Stimulated activated CD8-positive, alpha-beta memory T cell treated with anti-CD3 and anti-CD28 coated beads, Interleukin-12 subunit alpha, Interleukin-12 subunit beta, amount 100 ng/mL, for 1 hour (primary cell): ENCODE measurements around the gene HS3ST2.
"Not testable (repeated sequence)": the region's sequence is repeated elsewhere in the genome, so short reads cannot be mapped to it uniquely, and the experiment has no call there.

Experiments
- DNase-seq: peaks from one replicate; pipeline ENCODE4 v3.0.0-alpha.2; 2020; ENCODE audit warnings: low read depth

The HS3ST2 gene

GRCh38 chr16:22878955-22879354 lies 65.0 kb downstream of the HS3ST2 start:
- no peak for DNase-seq

GRCh38 chr16:22879466-22879865 lies 65.5 kb downstream of the HS3ST2 start:
- DNase-seq = no peak

- DNase-seq = no peak
These were observed 69.0 kb downstream of the HS3ST2 start for GRCh38 chr16:22882981-22883380.

GRCh38 chr16:22885951-22886350 lies 72.0 kb downstream of the HS3ST2 start:
- no peak for DNase-seq

GRCh38 chr16:22886927-22887326 lies 73.0 kb downstream of the HS3ST2 start:
- DNase-seq = no peak

GRCh38 chr16:22887445-22887844 lies 73.5 kb downstream of the HS3ST2 start:
- DNase-seq = no peak

- no peak for DNase-seq
These were observed 74.8 kb downstream of the HS3ST2 start for GRCh38 chr16:22888791-22889190.

GRCh38 chr16:22890976-22891375 lies 77.0 kb downstream of the HS3ST2 start:
- DNase-seq = no peak

- no peak for DNase-seq
These were observed 83.2 kb downstream of the HS3ST2 start for GRCh38 chr16:22897184-22897583.

GRCh38 chr16:22898131-22898530 lies 84.2 kb downstream of the HS3ST2 start:
- no peak for DNase-seq

GRCh38 chr16:22898874-22899348 lies 84.9 kb downstream of the HS3ST2 start:
- DNase-seq = peak; percentile 23

GRCh38 chr16:22899567-22899966 lies 85.6 kb downstream of the HS3ST2 start:
- not testable (repeated sequence) for DNase-seq

GRCh38 chr16:22900863-22901262 lies 86.9 kb downstream of the HS3ST2 start:
- no peak for DNase-seq

- DNase-seq = no peak
These were observed 87.6 kb downstream of the HS3ST2 start for GRCh38 chr16:22901563-22901962.

GRCh38 chr16:22903716-22904115 lies 89.8 kb downstream of the HS3ST2 start:
- DNase-seq = no peak

- no peak for DNase-seq
These were observed 98.7 kb downstream of the HS3ST2 start for GRCh38 chr16:22912654-22913053.

GRCh38 chr16:22915003-22915402 lies 101.0 kb downstream of the HS3ST2 start:
- DNase-seq = no peak

- DNase-seq = no peak
These were observed 109.5 kb downstream of the HS3ST2 start for GRCh38 chr16:22923491-22923890.

GRCh38 chr16:22924492-22924891 lies 110.5 kb downstream of the HS3ST2 start:
- no peak for DNase-seq

- DNase-seq = no peak
These were observed 112.3 kb downstream of the HS3ST2 start for GRCh38 chr16:22926105-22926751.

GRCh38 chr16:22927306-22927705 lies 113.3 kb downstream of the HS3ST2 start:
- no peak for DNase-seq

- no peak for DNase-seq
These were observed 115.0 kb downstream of the HS3ST2 start for GRCh38 chr16:22928882-22929435.

GRCh38 chr16:22929461-22929860 lies 115.5 kb downstream of the HS3ST2 start:
- no peak for DNase-seq
